ENCODE data around the gene EFNA4.

Gene EFNA4

GRCh38 chr1:155085504-155086127 is 22.1 kb downstream of the EFNA4 start:
- Histone ChIP-seq H3K4me3 (ENCODE audit: low read length) (peak overlapping the region; percentile 87), H3K9me3 (ENCODE audit: control insufficient read depth, insufficient read depth, low read length) (no peaks in the 10 kb centered on the region), H3K4me2 (ENCODE audit: low read length) (peak overlapping the region; percentile 96), H3F3A (ENCODE audit: control insufficient read depth, insufficient read depth) (peaks cover 20% of the 10 kb centered on the region), H4K20me1 (ENCODE audit: control insufficient read depth, insufficient read depth, low read depth, low read length) (no peaks in the 10 kb centered on the region), H3K9me2 (replicated peaks; ENCODE audit: control insufficient read depth, low read length) (no peaks in the 10 kb centered on the region), H3K36me3 (ENCODE audit: control insufficient read depth, low read length) (no peaks in the 10 kb centered on the region), H3K4me1 (ENCODE audit: control insufficient read depth, low read length) (peaks cover 58% of the 10 kb centered on the region), H3K27me3 (ENCODE audit: control insufficient read depth, low read length) (peaks cover 37% of the 10 kb centered on the region), H3K79me2 (ENCODE audit: control insufficient read depth, low read length) (no peaks in the 10 kb centered on the region), H3K27ac (ENCODE audit: low read depth, low read length) (peak overlapping the region; percentile 90)
- TF ChIP-seq CTCF (IDR thresholded peaks at IDR 0.05; ENCODE audit: low read depth, low read length, poor library complexity, severe bottlenecking) (no peak), EZH2phosphoT487 (IDR thresholded peaks at IDR 0.05; ENCODE audit: borderline replicate concordance, low read length) (no peak)

DNA sequence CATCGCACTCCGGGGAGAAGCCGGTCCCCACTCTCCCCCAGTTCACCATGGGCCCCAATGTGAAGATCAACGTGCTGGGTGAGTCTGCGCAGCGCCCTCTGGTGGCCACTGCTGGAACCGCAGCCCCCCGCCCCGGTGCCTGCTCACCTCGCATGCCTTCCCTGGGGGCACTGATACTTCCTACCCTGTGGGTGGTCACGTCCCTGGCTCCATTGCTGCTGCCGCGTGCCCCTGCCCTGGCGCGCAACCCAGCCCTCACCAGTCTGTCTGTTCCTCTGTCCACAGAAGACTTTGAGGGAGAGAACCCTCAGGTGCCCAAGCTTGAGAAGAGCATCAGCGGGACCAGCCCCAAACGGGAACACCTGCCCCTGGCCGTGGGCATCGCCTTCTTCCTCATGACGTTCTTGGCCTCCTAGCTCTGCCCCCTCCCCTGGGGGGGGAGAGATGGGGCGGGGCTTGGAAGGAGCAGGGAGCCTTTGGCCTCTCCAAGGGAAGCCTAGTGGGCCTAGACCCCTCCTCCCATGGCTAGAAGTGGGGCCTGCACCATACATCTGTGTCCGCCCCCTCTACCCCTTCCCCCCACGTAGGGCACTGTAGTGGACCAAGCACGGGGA is 22.7 kb downstream of the EFNA4 start:
- peak overlapping the region; percentile 90 for H3K27ac ChIP-seq (ENCODE audit: low read depth, low read length)

DNA sequence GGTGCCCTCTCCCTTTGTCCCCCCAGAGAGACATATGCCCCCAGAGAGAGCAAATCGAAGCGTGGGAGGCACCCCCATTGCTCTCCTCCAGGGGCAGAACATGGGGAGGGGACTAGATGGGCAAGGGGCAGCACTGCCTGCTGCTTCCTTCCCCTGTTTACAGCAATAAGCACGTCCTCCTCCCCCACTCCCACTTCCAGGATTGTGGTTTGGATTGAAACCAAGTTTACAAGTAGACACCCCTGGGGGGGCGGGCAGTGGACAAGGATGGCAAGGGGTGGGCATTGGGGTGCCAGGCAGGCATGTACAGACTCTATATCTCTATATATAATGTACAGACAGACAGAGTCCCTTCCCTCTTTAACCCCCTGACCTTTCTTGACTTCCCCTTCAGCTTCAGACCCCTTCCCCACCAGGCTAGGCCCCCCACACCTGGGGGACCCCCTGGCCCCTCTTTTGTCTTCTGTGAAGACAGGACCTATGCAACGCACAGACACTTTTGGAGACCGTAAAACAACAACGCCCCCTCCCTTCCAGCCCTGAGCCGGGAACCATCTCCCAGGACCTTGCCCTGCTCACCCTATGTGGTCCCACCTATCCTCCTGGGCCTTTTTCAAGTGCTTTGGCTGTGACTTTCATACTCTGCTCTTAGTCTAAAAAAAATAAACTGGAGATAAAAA is 23.5 kb downstream of the EFNA4 start:
- Histone ChIP-seq H3K4me2 (ENCODE audit: low read length) (peak overlapping the region; percentile 96), H3K9me3 (ENCODE audit: control insufficient read depth, insufficient read depth, low read length) (no peaks in the 10 kb centered on the region), H4K20me1 (ENCODE audit: control insufficient read depth, insufficient read depth, low read depth, low read length) (no peaks in the 10 kb centered on the region), H3K9me2 (replicated peaks; ENCODE audit: control insufficient read depth, low read length) (no peaks in the 10 kb centered on the region), H3K27ac (ENCODE audit: low read depth, low read length) (no peak overlapping the region), H3K36me3 (ENCODE audit: control insufficient read depth, low read length) (no peaks in the 10 kb centered on the region), H3K79me2 (ENCODE audit: control insufficient read depth, low read length) (no peaks in the 10 kb centered on the region), H3F3A (ENCODE audit: control insufficient read depth, insufficient read depth) (peaks cover 16% of the 10 kb centered on the region; the same call in 1 of the 2 replicates), H3K4me3 (ENCODE audit: low read length) (peak overlapping the region; percentile 87), H3K4me1 (ENCODE audit: control insufficient read depth, low read length) (peaks cover 52% of the 10 kb centered on the region), H3K27me3 (ENCODE audit: control insufficient read depth, low read length) (peaks cover 23% of the 10 kb centered on the region)
- peak; percentile 51 for TF ChIP-seq CTCF (IDR thresholded peaks at IDR 0.05; ENCODE audit: low read depth, low read length, poor library complexity, severe bottlenecking)
- TF ChIP-seq EZH2phosphoT487 (IDR thresholded peaks at IDR 0.05; ENCODE audit: borderline replicate concordance, low read length): no peak

More for the DNA sequence above, 22.7 kb downstream of the EFNA4 start:
- peaks cover 31% of the 10 kb centered on the region for H3K27me3 ChIP-seq (ENCODE audit: control insufficient read depth, low read length)
- H3K36me3 ChIP-seq (ENCODE audit: control insufficient read depth, low read length): no peaks in the 10 kb centered on the region
- H3K4me1 ChIP-seq (ENCODE audit: control insufficient read depth, low read length): peaks cover 55% of the 10 kb centered on the region
- no peaks in the 10 kb centered on the region for H4K20me1 ChIP-seq (ENCODE audit: control insufficient read depth, insufficient read depth, low read depth, low read length)
- no peaks in the 10 kb centered on the region for H3K9me3 ChIP-seq (ENCODE audit: control insufficient read depth, insufficient read depth, low read length)
- H3K79me2 ChIP-seq (ENCODE audit: control insufficient read depth, low read length): no peaks in the 10 kb centered on the region
- peaks cover 19% of the 10 kb centered on the region for H3F3A ChIP-seq (ENCODE audit: control insufficient read depth, insufficient read depth)
- TF ChIP-seq CTCF (IDR thresholded peaks at IDR 0.05; ENCODE audit: low read depth, low read length, poor library complexity, severe bottlenecking) (peak; percentile 95), EZH2phosphoT487 (IDR thresholded peaks at IDR 0.05; ENCODE audit: borderline replicate concordance, low read length) (no peak)
- peak overlapping the region; percentile 87 for H3K4me3 ChIP-seq (ENCODE audit: low read length)
- no peaks in the 10 kb centered on the region for H3K9me2 ChIP-seq (replicated peaks; ENCODE audit: control insufficient read depth, low read length)
- H3K4me2 ChIP-seq (ENCODE audit: low read length): peak overlapping the region; percentile 96
